ENCODE results near the gene CDK17.
"Not testable (repeated sequence)": the region's sequence is repeated elsewhere in the genome, so short reads cannot be mapped to it uniquely, and the experiment has no call there.

Gene CDK17

GRCh38 chr12:96416033-96416799 is 16.0 kb upstream of the CDK17 start:
- DNase-seq, result no peak

- DNase-seq, result peak; percentile 84
Observed at GRCh38 chr12:96414637-96415036, 14.4 kb upstream of the CDK17 start.

- no peak for DNase-seq
Observed at GRCh38 chr12:96412431-96412830, 12.2 kb upstream of the CDK17 start.

DNA sequence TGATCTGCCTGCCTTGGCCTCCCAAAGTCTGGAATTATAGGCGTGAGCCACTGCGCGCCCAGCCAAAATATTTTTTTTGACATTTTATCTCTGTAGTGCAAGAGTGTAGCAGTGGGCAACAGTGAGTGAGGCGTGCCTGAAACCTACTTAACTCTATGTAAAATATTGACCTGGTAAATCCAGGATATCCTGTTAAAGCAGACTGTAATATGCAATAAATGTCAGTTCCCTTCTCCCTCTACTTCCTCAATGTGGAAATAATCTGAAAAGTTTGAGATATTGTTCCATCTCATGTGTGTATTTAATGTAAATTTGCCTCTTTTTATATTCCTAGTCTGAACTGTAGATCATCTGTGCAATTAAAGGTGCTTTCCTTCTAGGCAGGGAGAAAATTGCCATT is 9.5 kb upstream of the CDK17 start:
- DNase-seq, result no peak

DNA sequence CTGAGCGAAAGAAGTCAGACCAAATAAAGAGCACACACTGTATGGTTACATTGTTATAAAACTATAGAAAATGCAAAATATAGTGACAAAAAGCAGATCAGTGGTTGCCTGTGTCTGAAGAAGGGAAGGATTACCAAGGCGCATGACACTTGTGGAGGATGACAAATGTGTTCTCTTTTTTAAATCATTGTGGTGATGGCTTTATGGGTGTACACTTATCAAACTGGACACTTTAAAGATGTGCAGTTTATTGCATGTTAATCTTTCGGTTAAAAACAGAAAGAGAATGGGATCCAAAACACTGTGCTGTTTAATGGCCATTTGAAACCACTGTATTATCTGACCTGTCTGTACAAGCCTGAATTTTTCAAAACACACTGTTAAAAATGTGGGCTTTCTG is 8.8 kb upstream of the CDK17 start:
- no peak for DNase-seq

GRCh38 chr12:96407429-96408097 is 7.3 kb upstream of the CDK17 start:
- DNase-seq, result not testable (repeated sequence)

- no peak for DNase-seq
Observed at GRCh38 chr12:96404696-96405095, 4.5 kb upstream of the CDK17 start.

GRCh38 chr12:96403870-96404269 is 3.6 kb upstream of the CDK17 start:
- no peak for DNase-seq

DNA sequence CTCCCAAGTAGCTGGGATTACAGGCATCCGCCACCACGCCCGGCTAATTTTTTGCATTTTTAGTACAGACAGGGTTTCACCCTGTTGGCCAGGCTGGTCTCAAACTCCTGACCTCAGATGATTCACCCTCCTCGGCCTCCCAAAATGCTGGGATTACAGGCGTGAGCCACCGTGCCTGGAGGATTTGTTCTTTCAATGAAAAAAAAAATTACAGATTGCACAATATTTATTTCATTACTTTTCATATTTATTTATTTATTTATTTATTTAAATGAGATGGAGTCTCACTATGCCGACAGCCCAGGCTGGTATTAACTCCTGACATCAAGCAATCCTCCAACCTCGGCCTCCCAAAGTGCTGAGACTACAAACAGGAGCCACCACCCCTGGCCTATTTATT is 2.3 kb upstream of the CDK17 start:
- not testable (repeated sequence) for DNase-seq

DNA sequence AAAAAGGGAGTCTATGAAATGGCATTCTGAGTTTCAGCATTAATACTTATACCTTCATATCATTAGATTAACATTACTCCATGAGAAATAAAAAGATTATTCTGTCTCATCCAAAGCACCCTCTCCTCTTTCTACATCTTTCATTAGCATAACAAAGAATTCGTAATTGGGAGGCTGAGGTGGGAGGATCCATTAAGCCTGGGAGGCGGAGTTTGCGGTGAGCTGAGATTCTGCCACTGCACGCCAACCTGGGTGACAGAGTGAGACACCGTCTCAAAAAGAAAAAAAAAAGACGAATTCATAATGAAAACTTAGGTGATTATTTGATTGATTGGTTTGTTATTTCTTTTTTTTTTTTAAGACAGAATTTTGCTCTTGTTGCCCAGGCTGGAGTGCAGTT is 1.8 kb upstream of the CDK17 start:
- no peak for DNase-seq

DNA sequence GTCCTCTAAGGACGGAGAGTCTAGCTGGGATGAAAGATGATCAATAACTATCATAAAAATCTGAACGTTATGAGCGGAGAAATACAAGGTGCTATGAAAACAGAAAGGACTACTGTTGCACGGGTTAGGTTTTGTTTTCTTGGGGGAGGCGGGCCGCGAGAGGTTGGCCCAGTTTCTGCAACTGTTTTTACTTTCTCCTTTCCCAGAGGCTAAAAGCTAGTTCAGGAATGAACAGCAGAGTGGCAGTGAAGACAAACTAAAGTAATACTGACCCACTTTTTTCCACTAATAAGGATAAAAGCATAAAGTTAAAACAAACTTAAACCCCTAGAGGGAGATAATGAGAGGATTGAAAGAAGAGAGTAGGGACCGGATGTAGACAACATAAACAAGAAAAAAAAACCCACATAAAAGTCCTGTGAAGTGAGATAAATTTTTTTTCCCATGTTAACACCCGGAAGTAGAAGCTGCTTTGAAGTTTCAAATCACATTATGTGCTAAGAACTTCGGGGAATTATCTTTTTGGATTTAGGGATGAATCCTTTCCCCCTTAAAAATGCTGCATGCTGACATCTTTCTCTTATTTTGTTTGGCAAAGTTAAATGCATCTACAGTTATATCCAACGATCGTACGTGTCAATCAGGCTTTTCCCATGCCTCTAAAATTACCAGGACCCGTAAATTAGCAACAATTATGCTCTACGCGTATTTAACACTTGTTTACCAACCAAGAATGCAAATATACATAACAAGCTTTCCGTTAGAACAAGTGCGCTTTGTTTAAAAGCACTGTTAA is 1.0 kb upstream of the CDK17 start:
- DNase-seq, result peak; percentile 55

GRCh38 chr12:96400631-96401075 is 414 bp upstream of the CDK17 start:
- DNase-seq, result no peak

- peak; percentile 65 for DNase-seq
Observed at GRCh38 chr12:96399120-96399918, 920 bp downstream of the CDK17 start.

- DNase-seq, result no peak
Observed at GRCh38 chr12:96398424-96399119, 1.7 kb downstream of the CDK17 start.

GRCh38 chr12:96397756-96398423 is 2.3 kb downstream of the CDK17 start:
- DNase-seq, result no peak

GRCh38 chr12:96396914-96397313 is 3.3 kb downstream of the CDK17 start:
- DNase-seq, result no peak

GRCh38 chr12:96396209-96396608 is 4.0 kb downstream of the CDK17 start:
- no peak for DNase-seq

DNA sequence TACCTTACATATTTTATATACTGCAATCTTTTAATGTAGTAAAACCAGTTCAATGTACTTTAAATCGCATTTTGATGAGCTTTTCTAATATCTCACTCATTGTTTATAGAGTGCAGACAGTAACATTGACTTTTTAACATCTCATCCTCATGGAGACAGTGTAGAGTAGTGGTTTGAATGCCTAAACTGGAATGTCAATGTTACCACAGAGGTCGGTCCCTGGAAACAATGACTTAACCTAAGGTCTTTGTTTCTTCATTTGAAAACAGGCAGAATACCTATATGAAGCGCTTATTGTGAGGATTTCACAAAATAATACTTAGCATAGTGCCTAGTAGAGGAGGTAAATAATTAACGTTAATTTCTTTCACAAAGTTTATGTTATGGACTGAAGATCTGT is 5.0 kb downstream of the CDK17 start:
- DNase-seq, result no peak

GRCh38 chr12:96393229-96393628 is 7.0 kb downstream of the CDK17 start:
- DNase-seq, result not testable (repeated sequence)

DNA sequence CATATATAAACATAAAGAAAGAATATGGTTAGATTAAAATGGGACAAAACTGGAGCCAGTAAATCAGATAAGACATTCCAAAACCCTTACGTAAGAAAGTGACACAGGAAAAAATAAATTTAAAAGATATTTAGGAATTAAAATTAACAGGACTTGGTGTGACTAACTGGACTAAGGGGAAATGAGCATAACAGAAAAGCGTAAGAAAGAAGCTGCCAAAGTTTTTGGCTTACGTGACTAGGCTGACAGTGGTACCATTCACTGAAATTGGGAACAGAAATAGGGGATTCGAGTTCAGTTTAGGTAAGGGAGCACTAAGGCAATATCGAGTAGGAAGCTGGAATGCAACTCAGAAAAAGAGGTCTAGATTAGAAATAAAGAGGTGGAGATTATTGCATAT is 7.8 kb downstream of the CDK17 start:
- no peak for DNase-seq

GRCh38 chr12:96387981-96388380 is 12.3 kb downstream of the CDK17 start:
- no peak for DNase-seq

DNA sequence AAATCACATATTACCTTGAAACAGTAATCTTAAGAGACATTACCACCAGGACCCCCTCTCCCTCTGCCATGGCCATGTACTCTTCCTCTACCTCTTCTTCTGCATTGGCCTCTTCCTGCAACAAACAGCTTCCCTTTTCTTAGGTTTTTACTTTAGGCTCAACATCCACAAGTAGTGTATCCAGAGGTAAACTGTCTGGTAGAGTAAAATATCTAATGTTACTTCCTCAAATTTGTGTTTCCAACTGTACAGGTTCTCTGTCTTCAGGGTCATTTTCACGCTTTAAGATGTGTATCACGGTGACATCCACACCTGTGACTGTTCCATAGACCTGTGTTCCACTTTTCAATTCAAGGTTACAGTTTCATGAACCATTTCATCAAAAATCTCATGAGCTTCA is 13.4 kb downstream of the CDK17 start:
- DNase-seq, result no peak
